HG03469 (cell line): ENCODE data around the gene FAM78A.
"Not testable (repeated sequence)": the region's sequence is repeated elsewhere in the genome, so short reads cannot be mapped to it uniquely, and the experiment has no call there.

ENCODE experiments used
- ATAC-seq: cut with Tn5 transposase; IDR thresholded peaks from one replicate; pipeline ENCODE4 v1.9.1; 2021; ENCODE audit warnings: mild to moderate bottlenecking, moderate library complexity, moderate number of reproducible peaks; ENCODE audit not compliant: unreplicated experiment

Gene FAM78A

DNA sequence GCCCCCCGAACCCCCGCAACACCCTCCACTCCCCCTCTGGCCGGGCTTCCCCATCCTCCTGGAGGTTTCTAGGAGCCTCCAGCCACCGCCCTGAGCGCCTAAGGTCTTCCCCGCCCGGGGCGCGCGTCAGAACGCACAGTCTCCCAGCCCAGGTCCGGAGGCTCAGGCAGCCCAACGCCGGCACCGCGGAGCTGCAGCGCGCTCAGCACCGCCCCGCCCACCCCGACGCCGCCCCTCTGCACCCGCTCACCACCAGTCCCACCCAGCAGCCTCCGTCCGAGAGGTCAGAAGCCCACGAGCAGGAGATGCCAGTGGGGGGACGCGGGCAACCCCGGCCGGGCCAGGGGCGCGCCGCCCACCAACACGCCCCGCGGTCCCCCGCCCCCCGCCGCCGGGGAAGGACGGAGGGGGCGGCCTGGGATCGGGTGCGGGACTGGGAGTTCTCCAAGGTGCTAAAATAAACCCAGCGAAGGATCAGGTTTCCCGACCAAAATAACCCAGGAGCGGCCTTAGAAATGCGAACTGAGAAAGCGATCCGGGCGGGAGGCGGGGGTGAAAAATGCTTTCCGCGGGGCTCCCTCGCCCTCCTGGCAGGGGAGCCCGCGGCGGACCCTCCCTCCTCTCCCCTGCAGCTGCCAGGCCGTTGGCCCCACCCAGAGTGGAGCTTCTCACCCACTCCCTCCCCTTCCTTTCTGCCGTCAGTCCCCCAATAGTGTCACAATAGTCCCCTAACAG is 6.5 kb upstream of the FAM78A start:
- no peak for ATAC-seq

DNA sequence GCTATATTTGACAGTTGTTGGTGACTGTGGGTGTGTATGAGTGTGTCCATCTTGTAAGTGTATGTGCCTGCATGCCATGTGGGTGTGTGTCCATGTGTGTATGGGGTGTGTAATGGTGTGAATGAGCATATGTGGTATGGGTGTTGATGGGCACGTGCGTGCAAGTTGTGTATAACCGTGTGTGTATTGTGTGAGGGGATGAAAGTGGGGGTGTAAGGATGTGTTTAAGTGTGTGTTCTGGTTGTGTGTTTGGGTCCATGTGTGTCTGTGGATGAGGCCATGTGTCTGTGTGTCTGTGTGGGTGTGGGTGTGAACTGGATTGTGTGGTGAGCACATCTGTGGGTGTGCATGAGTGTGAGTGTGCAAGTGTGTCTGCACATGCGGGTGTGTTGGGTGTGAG is 5.9 kb upstream of the FAM78A start:
- no peak for ATAC-seq

DNA sequence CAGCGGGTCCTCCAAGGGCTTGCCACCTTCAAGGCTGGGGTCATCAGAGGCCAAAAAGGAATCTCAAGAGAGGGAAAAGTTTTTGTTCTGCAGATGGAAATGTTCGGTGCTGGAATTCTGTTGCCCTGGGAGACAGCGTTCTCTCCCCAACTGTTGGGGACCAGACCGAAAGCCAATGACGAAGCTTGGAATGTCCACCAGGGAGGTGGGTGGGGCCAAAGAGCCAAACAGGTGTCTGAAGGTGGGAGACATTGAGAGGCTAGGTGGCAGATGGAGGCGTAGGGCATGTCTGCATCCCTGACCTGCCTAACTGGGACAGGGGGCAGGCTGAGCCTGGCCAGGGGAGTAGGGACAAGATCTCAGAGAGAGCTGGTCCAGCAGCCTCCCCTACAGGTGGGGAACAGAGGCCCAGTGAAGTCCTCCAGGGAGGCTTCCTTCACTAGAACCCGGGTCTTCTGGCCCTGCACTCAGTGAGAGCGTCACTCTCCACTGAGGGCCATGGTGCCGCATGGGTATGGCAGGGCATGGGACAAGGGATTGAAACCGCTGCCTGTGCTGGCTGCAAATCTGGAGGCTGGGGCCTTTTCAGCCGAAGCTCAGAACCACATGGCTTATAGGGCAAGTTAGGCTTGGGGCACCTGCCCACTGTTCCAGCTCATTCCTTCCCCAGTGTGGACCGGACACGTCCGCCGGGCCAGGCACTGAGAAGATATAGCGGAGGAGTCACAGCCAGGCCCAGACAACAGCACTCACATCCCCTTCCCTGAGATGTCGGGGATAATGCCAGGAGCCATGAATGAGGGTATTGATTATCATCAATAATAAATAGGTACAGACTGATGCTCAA is 5.0 kb upstream of the FAM78A start:
- ATAC-seq: no peak

DNA sequence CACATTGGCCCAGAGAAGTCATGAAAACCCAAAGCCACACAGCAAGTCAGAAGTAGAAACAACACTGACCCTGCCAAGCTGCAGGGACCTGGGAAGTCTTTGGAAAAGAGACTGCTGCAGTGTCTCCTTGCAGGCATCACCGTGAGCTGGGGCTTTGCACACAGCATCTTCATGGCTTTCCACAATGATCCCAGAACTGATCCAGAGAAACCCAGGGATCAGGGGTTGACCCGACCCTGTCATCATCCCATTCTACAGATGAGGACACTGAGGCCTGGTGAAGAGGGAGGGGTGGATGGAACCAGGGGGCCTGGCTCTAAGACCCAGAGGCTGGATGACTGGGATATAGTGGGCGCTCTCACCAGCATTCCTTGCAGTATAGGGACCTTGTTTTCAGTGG is 4.3 kb upstream of the FAM78A start:
- no peak for ATAC-seq

DNA sequence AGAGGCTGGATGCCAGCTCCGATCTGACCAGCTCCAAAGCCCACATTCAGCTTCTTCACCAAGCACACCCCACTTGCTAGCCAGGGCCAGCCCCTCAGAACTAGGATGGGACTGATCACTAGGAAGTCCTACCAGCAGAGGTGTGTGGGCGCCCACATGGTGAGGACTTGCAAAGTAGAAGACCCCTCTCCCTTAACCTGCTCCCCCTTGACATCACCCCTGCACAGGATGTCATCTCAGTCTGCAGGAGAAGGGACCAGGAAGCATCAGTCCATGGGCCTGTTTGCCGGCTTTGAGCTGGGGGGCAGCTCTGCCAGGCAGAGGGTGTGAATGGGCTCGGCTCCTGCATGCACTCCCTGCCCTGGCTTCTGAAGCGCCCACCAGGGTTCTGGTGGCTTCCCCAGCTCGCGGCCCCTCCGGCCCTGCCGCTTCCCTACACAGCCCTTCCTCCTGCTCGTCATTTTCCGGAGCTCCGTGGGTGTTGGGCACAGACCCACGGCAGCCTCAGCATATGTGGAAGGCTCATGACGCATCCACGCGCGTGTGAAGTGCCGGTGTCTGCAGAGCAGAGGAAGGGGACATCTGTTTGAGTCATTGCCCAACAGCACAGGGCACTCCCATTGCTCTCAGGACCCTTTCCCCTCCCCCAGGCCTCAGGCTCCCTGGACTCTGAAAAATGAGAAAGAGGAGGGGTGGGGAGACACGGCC is 3.7 kb upstream of the FAM78A start:
- no peak for ATAC-seq

DNA sequence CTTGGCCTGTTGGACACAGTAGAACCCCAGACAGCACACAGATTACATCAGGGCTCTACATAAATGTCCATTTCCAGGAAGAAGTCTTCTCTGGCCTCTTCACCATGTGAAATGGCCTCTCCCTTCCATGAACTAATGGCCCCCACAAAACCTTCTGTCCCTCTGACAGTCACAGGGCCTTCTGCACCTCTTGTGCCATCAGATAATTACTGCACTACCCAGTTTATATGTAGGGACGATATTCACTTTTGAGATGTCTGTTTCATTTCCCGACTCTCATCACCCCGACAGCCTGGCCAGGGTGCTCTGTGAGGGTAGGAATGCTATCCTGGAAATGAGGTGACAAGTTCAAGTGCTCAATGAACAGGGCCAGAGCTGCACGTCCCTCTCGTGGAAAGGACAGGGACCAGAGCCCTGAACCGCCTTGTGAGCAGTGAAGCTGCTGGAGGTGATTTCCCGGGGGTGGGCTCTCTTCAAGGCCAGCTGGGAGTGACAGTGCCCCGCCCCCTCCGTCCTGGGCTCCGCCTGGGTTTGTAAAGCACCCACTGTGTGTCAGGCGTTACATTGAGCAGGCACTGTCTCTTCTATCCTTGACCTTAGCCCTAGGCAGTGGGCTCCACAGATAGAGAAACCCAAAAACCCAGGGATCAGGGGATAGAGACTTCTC is 3.0 kb upstream of the FAM78A start:
- no peak for ATAC-seq

DNA sequence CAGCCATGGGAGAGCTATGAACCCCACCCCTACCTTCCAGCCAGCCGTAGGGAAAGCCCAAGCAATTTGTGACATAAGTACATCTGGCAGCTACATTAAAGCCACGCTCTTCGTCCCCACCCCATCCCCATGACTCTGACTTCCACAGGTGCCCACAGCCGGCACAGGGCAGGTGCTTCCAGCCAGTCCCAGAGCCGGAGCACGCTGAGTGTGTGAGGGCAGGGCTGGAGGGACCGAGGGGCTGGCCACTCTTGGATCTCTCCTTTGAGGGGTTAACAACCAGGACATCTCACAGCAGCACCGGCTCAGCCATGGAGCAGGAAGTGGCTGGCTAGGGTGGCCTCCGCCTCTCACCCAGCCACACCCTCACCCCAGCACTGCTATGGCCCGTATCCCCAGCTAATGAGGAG is 2.4 kb upstream of the FAM78A start:
- no peak for ATAC-seq

DNA sequence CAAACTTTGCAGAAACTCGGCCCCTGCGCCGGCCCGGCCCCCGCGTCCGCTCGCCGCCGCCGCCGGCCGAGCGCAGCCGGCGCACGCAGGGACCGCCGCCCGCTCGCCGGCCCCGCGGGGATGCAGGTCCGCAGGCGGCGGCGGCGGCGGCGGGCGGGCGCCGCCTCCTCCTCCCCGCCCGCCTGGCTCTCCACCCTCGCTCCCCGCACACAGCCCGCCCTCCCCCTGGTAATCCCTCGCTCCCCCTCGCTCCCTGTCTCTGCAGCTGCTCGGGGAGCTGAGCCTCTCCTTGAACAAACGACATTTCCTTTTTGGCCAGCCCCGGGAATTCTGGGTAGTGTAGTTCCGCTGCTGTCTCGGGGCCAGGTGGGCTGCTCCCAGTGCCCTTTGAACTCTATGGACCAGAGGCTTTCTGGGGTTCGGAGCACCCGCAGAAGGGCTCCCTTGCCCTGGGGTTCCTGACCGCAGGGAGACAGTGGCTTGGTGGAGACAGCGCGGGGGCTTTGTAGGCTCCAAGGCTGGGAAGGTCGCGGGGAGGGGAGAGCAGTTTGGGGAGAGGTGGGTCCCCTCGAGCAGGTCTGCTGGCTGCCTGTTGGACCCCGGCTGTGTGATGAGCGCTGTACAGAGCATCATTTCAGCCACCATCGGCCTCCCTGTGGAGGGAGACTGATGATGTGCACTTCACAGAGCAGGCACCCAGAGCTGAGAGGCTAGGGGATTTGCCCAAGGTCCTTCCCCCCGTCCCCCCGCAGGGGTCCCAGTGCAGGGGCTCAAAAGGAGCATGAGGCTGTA is 1.8 kb upstream of the FAM78A start:
- ATAC-seq: no peak

DNA sequence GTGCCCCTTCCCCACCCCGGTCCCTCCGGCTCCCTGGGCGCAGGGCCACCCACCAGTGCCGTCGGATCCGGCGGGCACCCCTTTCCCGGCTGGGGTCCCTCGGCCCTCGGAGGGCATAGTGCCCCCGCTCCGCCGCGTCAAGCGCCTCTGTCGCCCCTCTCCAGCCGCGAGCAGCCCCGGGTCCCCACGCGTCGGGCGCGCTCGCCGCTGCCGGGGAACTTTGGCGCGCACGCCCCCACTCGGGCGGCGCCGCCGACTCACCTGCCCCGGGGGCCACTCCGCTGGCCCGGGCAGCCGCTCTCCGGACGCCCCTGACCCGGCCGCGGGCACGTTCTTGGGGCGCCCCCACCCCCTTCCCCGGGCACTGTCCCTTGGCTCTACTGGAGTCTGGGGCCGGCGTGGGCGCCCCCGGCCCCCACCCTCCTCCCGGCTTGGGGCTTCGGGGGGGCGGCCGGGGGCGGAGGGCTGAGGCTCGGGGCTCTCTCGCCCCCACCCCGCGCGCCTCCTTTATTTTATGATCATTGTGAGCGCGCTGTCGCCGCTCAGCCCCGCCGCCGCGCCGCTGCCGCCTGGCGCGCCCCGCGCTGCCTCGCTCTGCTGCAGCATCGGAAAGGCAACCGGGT is 1.1 kb upstream of the FAM78A start:
- ATAC-seq: no peak

DNA sequence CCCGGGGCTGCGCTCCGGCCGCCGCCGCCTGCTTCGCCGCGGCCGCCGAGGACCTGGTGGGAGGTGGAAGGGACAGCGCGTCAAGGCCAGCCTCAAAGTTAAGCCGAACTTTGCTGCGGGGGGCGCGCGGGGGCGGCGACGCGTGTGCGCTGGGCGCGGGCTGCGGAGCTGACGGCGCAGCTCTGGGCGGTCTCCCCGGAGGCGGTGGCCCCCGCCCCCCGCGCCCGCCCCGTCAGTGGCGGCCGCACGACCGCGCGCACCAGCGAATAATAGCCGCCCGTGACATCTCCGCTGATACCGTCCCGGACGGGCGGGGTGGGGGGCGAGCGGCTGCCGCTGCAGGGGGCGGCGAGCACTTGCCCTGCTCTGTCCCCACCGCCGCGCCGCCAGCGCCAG is 579 bp upstream of the FAM78A start:
- ATAC-seq: no peak

DNA sequence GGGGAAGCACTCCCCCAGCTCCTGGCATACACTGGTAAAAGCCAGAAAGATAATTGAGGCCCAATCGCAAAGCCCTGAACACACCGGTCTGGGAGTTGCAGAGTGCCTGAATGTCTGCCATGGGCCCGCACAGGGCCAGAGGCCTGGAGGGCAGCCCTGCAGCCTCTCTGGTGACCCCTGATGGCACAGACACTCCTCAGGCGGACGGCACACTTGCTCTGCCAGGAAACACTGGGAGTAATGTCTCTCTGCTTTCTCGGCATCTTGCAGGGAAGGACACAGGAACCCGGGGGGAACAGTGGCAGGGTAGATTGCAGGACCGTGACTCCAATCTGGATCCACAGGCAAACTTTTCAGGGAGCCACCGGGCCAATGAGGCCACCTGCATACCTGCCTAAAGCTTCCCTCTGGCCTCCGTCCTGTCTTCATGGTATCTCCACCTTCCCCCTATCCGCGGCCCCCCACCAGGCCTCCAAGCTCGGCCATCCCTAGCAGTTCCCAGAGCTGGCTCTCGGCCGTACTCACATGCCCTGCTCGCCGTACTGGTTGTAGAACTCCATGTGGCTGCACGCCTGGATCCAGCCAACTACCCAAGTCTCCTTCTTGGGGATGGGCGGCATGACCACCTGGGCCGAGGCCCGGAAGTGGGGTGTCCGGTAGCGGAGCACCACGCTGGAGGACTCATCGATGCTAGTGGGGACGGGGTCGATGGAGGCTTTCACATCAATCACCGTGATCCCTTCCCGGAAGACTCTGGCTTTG is 797 bp downstream of the FAM78A start:
- no peak for ATAC-seq

DNA sequence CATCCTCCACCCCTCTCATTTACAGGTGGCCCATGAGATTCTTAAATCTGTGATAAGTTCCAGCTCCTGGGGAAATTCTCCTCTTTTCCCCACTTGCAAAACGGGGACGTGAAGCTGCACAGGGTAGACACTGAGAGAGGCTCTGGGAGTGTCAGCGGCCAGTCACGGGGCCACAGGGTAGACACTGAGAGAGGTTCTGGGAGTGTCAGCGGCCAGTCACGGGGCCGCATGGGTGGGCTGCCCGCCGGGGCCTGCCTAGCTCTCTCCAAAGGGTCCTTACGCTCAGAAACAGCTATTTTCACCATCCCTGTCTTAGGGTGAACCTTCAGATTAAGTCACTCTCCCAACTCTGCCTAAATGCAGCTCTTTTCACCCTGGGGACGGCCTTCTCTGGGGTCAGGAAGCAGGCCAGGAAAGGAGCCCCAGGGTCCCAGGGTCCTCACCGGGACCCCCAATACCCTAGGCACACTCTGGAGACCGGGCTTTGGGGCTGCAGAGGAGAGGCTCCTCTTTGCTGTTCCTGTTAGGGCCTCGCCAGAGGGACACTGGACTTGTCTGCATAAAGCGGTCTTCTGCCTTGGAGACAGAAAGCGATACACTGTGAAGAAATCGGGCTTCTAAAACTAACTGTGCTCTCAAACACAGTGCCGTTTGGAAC is 1.5 kb downstream of the FAM78A start:
- ATAC-seq: no peak

DNA sequence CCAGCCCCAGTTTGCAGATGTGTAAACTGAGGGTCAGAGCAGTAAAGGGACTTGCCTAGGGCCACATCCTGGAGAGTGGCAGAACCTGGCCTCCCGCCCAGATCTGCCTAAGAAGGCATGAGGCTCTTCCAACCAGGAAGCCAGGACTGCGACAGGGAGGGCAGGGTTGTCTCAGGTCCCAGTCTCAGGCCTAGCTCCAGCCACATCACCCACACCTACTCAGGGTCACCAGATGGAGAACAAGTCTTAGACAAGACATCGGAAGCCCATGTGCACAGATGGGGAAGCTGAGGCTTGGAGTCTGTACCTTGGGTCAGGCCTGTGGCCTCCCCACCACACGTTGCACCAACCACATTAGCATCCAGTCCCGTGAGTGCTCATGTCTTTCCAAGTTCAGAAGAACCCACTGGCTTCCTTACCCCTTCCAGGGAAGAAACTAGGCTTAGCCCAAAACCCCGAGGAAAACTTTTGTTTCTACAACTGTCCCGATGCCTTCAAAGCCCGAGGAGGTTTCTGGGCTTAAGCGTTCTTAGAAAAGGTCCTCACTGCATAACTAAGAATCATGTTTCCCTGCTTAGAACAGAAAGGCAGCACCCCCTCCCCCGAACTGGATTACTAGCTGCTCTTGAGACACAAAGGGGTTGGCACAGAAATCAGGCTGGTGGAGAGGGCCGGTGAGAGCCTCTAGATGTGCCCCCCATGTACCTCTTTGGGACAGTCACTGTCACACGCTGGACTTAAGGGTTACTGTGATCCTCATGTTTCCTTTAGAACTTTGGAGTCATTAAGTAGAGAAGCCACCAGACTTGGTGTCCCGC is 2.2 kb downstream of the FAM78A start:
- ATAC-seq: no peak

DNA sequence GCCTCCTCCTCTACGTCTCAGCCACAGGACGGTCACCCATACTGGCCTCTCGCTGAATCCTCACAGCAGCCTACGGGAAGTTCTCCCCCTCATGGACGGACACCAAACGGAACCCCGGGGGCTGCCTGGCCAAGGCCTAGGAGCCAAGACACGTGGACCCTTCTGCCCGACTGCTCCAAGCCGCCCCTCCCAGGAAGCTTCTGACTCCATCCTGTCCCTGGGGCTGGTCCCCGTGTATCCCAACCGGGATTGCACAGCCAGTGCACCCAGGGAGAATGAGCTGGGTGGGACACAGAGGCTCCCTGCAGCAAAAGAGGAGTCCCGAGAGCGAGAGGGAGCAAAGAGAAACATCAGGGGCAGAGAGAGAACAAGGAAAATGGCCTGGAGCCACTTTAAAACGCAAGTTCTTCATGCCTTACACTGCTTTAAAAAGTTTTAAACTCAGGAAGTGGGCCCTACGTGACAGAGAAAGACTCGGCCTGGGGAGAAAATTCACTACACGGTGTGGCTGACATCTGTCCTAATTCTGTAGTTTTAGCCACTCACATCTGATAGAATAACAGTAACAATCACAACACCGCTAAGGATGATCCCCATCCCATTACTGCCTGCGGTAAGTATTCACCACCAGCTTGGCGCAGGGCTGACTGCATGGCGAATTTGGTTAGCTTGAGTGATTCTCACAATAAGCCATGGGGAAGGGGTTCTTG is 3.0 kb downstream of the FAM78A start:
- ATAC-seq: no peak

DNA sequence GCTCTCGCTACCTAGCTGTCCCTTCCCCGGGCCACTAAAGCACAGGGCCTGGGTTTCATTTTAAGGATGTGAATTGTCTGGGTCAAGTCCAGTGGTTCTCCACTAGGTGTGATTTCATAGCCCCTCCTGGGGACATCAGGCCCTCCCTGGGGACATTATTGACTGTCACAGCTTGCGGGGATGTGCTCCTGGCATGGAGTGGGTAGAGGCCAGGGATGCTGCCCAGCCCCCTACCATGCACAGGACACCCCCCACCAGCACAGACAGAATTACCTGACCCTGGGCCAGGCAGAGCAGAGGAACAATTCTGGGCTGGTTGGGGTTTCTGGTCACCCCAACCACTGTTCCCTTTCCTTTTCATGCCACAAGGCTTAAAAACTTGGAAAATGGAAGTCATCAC is 4.1 kb downstream of the FAM78A start:
- ATAC-seq: no peak

DNA sequence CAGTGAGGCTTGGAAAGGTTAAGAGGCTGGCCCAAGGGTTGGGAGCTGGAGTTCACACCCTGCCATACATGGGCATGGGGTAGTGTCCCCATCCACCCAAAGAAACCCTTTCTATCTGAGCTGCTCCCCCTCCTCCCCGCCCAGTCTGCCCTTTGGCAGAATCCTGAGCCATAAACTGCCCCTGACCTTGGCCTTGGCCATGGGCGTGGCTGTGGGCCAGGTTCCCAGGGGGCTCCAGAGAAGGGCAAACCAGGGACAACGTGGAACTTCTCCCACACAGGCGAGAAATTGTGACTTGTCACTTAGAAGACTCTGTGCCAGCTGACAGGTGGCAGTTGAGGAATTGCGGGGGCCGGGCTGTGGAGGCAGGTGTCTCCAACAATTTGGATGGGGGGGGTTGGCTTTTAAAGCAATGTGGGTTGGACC is 4.8 kb downstream of the FAM78A start:
- no peak for ATAC-seq

DNA sequence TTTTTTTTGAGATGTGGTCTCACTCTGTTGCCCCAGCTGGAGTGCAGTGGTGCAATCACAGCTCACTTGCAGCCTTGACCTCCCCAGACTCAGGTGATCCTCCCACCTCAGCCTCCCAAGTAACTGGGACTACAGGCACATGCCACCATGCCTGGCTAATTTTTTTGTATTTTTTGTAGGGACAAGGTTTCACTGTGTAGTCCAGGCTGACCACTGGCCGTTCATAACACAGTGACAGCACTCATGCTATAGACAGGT is 5.4 kb downstream of the FAM78A start:
- ATAC-seq: not testable (repeated sequence)
